GM18858 (cell line): ENCODE measurements around the gene NUFIP1.
"Not testable (repeated sequence)": the region's sequence is repeated elsewhere in the genome, so short reads cannot be mapped to it uniquely, and the experiment has no call there.

Experiments
- ATAC-seq: cut with Tn5 transposase; IDR thresholded peaks from one replicate; pipeline ENCODE4 v1.9.1; 2021; ENCODE audit not compliant: unreplicated experiment

The NUFIP1 gene

DNA sequence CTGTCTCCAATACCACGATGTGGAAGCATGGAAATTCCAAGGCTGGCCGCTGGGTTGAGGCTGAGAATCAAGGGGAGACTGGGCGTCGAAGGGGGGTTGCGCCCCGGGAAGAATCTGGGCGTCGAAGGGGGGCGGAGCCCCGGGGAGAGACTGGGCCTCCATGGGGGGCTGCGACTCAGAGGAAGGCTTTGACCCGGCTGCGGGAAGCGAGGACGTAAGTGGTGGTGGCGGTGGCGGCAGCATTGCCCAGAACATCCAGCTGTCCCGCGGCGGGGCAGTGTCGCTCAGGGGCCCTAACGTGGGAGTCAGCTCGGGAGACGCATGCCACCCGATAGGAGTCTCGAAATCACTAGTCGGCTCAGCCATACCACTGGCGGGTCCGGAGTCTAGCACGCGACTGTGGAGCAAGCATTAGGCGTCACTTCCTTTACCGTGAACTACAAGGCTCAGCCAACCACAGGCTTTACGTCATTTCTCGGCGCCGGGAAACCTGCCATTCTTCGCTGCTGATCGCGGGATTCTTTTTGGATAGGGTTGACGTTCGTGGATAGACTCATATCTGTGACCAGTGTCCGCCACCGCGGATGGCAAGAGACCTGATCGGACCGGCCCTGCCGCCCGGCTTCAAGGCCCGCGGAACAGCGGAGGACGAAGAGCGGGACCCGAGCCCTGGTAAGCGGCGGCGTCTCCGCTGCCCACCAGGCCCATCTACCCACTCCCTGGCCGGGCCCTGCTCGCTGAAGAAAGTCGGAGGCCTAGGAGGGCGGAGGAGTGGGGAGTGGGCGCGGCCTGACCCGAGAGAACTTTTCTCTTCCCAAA, at the start of gene NUFIP1, which contains the start of gene GPALPP1:
Gene NUFIP1 (minus strand): TSS at position 401 of the 819 bp plus-strand sequence. CDS start 35 bp downstream, at position 366.
Gene GPALPP1 (plus strand): TSS at position 468 of the 819 bp plus-strand sequence. CDS start 117 bp downstream, at position 585.
- peak; percentile 85 for ATAC-seq

DNA sequence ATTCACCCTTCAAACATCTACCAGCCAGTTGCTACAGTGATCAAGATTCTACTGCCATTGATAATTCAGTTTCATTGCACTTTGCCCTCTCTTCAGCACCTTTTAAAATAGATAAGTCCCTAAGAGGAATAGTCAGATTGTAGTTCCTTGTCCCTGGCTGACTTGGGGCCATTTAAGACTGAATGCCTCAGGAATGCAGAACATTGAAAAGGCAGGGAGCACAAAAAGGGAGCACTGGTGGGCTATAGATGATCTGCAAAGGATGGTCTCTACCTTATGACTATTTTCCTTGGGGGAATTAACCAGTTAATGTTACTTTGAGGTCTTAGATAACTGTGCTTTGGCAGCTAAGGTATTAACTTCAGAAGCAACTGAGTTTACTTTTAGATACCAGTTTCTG, 46.9 kb upstream of the NUFIP1 start:
- no peak for ATAC-seq

DNA sequence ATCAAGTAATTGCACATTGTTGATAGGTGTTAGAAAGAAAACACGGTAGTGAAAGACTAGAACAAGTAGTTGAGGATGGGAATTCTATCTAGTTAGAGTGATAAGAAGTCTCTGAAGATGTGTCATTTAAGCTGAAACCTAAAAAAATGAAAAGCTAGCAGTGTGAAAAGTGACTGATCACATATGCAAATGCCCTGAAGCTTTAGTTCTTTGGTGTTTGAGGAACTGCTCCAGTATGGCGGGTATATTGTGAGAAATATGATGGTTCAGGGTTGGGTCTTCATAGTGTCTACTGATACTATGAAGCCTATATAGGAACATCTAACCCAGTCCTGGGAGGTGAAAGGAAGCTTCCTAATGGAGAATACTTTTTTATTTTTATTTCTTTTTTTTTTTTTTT, 45.1 kb upstream of the NUFIP1 start:
- no peak for ATAC-seq

DNA sequence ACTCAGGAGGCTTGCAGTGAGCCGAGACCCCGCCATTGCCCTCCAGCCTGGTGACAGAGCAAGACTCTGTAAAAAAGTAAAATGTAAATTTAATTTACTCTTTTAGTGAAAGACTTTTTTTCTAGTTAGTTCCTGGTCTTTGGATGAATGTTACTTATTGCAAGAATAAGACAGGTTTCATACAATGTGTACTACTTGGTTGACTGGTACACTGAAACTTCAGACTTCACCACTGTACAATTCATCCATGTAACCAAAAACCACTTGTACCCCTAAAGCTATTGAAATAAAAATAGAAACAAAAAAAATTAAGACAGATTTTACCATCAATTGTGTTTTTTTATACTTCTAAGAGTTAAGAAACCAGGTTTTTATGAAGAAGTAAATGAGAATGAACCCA, 35.6 kb upstream of the NUFIP1 start:
- no peak for ATAC-seq

DNA sequence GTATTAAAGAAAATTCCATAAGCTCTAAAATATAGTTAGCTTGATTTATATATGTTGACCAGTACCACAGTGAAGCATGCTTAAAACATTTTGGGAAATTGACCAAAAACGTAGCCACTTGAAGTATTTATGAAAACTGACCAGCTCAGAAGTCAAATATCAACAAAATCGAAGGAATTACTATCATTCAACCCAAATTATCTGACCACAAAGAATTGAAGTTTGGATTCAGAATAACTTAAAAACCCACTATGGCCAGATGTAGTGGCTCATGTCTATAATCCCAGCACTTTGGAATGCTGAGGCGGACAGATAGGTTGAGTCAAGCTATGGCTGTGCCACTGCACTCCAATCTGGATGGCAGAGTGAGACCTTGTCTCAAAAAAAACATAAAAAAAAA, 32.0 kb upstream of the NUFIP1 start:
- no peak for ATAC-seq

DNA sequence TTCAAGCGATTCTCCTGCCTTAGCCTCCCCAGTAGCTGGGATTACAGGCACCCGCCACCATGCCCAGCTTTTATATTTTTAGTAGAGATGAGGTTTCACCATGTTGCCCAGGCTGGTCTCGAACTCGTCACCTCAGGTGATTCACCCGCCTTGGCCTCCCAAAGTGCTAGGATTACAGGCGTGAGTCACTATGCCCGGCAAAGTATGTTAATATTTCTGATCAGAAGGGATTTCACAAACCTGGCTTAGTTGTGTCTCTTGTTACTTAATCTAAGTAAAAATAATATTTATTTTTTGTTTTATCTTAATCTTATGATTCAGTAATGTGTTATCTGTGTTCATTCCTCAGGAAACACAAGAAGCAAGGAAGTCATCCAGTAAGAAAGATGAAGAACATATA, 30.7 kb upstream of the NUFIP1 start:
- not testable (repeated sequence) for ATAC-seq

DNA sequence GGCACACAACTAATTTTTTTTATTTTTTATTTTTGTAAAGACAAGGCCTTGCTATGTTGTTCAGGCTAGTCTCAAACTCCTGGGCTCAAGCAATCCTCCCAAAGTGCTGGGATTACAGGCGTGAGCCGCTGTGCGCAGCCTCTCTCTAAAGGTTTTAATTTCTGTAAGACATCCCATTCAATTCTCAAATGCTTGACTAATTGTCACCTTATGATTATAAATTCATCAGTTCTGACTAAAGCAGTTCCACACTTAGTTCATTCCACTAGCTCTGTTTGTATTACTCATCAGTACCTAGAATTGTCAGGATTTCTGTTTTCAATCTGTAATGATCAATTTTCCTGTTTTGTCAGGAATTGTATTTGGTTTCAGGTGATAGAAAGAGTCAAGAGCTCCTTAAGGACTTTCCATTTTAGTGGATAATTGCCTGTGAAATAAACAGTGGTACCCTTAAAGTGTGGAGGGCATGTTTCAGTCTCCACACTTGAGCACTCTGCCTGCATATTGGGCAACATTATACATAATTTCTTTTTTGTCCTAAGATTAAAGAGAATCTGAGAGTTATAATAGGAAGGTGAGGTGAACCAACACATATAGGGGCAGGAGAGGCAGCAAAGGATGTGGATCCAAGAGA, 27.6 kb upstream of the NUFIP1 start:
- ATAC-seq: no peak

DNA sequence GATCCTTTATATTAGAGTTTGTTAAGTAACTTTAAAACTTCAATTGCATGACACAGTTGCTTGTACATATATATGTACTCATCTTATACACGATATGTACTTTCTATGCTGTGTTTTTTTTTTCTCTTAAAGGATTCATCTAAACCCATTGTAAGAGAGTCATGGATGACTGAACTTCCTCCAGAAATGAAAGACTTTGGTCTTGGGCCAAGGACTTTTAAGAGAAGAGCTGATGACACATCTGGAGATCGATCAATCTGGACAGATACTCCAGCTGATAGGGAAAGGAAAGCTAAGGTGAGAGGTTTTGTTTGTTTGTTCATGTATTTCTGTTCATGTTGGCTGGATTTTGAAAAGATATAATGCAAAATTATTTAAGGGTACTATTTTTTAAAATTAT, 26.0 kb upstream of the NUFIP1 start:
- ATAC-seq: no peak

DNA sequence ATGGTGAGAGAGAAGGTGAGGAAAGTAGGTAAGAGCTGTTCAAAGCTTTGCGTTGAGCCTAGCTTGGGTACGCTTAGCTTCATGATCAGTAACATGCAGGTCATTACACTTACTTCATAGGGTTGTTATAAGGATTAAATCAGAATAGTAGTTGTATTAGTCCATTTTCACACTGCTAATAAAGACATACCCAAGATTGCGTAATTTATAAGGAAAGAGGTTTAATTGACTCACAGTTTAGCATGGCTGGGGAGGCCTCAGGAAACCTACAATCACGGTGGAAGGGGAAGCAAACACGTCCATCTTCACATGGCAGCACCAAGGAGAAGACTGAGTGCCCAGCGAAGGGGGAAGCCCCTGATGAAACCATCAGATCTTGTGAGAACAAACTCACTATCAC, 21.9 kb upstream of the NUFIP1 start:
- no peak for ATAC-seq

DNA sequence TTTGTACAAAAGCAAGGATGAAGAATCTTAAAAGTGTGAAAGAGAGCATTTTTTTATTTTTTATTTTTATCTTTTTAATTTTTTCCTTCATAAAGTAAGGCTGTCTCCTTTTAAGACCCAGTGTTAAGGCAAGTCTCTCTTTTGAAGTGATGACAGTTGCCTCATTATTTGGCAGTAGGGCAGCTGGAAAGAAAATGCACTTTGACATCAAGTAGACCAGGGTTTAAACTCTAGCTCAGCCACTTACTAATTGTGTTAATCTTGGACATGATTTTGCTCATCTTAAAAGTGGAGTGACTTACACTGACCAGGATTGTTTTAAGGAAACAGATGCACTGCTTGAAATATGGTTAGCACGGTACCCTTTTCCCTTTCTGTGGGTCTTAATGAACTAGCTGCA, 18.6 kb upstream of the NUFIP1 start:
- no peak for ATAC-seq

DNA sequence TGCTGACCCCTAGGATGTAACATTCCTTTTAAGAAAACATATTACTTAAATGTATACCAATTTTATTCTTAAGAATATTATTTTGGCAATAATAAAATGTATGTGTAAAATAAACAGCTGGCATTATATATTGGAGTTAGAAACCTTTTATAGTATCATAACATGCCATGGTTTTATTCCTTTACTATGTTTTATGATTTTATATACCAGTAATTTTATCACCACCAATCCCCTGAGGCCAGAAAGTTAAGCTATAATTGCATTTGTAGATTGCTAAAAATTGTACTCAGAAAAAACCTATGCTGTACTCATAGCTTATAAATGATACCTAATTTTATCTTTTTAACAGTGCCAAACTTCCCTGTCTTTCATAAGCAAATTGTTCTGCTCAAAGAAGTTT, 18.0 kb upstream of the NUFIP1 start:
- ATAC-seq: no peak

DNA sequence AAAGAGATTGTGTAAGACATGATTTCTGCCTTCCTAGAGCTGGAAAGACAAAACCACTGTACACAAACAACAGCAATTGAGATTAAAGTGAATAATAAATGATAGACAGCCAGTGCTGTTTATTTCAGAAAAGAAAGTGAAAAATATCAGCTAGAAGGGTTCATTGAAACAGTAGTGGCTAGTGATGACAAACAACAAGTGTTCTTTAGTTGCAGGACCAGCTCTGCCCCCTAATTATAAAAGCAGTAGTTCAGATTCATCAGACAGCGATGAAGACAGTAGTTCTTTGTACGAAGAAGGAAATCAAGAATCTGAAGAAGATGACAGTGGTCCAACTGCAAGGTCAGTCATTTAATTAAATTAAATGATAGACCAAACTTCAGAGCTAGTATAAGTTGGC, 14.8 kb upstream of the NUFIP1 start:
- no peak for ATAC-seq

DNA sequence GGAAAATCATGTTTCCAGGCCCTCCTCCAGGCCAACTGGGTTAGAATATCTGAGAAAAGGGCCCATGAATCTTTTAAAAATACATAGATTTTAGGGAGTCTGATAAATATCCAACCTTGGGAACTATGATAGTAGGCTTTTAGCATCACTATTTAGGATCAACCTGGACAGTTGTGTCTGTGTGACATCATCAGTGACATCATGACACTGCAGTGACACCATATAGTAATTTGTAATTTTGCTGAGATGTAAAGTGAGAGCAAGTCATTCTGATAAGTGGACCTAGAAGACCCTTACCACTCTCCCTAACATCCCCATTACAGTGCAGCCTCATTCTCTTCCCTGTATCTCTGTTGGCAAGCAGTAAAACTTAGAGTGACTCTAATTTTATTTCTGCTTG, 14.1 kb upstream of the NUFIP1 start:
- no peak for ATAC-seq

DNA sequence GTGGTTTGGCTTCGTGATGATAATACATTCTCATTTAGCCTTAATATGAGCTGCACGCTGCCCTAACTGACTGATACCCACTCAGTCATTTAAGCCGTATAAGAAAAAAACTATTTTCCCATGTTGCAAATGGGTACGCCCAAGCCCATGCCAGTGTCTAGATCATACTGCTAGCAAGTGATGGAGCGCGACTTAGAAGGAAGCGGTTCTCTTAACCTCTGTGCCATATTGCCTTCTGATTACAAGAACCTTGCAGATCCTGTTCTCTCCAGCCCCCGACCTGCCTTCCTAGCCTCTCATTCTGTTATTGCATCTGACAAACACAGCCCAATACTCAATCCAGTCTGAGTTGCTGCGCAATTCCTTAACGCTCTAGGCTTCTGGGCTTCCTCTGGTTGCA, 670 bp upstream of the NUFIP1 start:
- ATAC-seq: no peak

DNA sequence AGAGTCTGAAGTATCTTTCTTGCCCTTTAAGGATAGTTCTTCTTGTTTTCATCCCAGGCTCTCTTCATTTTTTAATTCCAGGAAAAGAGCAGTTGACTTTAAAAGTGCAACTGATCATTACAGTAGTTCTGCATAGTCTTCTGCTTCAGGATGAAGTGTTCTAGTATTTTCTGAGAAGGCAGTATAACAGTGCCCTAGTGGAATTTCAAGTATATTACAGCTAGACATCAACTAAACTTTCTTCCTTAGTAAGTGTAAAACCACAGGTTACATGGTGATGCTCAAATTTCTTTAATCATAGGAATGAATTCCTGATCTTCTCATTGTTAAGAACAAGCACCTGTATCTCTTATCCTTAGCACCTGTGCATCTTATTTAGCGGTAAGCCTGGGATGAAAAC, 10.9 kb downstream of the NUFIP1 start:
- ATAC-seq: no peak

DNA sequence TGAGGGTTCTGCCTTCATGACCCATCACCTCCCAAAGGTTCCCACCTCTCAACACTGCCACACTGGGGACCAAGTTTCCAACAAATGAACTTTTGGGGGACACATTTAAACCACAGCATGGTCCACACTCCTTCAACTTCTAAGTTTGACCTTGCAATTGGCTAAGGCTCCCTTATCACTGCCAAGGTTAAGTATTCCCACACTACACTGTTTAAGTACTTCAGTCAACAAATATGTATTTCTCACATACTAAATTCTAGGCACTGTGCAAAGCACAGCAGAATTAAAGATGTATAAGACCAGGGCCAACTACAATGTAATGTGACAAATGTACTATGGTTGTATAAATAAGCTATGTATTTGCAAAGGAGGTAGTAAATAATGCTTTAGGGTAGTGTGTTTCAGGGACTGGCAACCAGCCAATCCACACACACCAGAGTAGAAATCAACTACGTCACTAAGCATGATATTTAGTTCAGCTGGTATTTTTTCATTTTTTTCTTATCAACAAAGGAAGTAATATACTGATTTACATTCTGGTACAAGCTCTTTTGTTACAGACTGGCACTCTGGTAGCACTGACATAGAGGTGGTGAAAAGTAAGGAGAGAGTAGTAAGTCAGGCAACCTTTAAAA, 12.2 kb downstream of the NUFIP1 start:
- ATAC-seq: no peak

DNA sequence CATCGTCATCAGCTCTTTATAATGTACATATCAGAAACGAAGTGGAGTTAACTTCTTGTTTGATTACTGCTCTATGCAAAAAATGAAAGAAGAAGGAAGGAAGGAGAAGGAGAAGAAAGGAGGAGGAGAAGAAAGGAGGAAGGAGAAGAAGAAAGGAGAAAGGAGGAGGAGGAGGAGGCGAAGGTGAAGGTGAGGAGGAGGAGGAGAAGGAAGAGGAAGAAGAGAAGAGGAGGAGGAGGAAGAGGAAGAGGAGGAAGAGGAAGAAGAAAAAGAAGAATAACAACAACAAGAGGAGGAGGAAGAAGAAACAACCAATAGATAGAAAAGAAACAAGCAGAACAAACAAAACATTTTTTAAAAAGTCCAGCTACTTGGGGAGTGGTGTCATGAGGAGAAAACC, 13.1 kb downstream of the NUFIP1 start:
- no peak for ATAC-seq

DNA sequence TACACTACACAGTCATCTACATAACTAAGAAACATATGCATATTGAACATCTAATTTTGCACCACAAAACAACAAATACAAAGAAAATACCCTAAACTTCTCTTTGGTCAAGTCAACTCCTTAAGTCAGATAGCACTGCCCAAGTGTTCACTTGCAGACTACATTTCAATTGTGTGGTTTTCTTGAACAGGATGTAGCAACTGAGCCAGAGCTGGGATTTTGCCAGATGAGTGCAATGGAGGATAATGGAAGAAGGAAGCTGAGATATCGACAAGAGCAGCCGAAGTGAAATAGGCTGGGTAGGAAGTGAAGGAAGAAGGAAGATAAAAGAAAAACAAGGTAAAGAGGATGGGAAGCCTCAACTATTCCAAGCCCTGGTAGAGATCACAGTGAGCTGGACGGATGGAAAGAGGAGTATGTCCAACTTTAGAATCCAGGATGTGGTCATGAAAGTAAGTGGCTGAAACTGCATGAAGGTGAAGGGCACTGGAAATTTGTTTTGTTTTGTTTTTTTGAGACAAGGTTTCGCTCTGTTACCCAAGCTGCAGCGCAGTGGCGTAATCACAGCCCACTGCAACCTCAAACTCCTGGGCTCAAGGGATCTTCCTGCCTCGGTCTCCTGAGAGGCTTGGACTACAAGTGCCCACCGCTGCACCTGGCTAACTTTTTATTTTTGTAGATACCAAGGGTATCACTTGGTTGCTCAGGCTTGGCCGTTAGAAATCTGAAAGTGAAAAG, 15.0 kb downstream of the NUFIP1 start:
- peak; percentile 56 for ATAC-seq

DNA sequence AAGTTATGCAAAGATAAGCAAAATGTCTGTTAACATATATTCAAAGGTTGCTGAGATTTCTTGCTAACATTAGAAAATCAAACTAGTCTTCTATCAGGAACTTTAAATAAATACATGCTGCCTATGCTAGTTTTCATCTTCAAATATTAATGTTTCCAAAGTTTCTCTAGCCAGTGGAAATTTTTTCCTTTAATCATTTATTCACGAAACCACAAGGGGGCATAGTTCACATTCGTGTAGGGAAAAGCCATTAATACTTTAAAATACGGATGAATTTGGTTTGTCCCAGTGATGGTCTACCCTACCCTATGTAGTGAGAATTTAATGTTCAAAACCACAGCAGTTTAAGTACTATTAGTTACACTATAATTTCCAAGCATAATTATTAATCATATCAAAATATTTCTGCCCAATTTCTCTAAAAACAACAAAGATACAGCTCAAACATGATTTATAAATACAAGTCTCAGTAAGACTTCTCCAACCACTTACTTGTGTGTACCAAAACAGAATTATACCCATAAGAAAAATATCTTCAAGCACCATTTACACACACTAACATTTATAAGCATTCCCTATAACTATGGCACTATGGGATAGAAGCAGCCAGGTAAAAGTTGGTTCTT, 16.2 kb downstream of the NUFIP1 start:
- ATAC-seq: no peak

DNA sequence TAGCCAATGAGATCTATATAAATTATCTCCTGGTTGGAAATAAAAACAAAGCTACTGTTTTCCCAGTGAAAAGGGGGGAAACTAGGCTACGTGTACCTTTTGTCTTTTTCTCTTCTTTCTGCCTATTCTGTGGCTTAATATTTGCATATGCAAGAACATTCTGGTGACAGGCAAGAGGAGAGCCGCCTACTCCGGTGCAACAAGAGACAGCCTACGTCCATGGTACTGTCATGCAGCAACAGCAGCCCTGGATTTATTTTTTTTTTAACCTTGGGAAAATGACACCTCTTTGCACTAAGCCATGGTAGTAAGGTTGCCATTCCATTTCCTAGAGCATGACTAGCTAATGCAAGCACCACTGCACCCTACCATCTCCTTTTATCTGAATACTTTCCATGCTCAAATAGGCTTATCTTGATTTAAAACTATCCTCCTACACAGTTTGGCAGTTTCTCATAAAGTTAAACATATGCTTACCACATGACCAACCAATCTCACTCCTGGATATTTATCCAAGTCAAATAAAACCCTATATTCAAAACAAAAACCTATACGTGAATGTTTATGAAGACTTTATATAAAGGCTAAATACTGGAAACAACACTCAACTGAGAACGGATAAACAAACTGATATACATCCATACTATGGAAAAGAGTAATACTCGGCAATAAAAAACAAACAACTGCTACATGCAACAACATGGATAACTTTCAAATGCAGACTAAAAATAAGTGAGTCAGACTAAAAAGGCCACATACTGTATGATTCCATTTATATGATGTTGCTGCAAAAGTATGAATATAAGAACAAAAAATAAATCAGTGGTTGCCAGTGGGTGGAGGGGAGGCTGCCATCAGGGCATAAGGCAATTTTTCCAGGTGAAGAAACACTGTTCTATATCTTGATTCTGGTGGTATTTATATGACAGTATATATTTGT, 17.3 kb downstream of the NUFIP1 start:
- no peak for ATAC-seq
